Ascending aorta (tissue), 2 donors: Measurements from ENCODE around the gene NDFIP1. TPM values are rescaled to one million over a fixed set of nuclear protein-coding genes. Genes with fewer than 3 reads are reported as not detected.

Experiments used
- DNase-seq, 2 donors: peaks; one replicate each; pipeline ENCODE4 v3.0.0-alpha.2; 2019; ENCODE audit warnings: low spot score in 2 of 2
- H3K27ac ChIP-seq, 2 donors: fragments of 200-600 bp; sonication (generic); one replicate each; pipeline ENCODE4 v1.5.1; 2016 to 2017; ENCODE audit warnings: mild to moderate bottlenecking in 1 of 2
- H3K27me3 ChIP-seq: fragments of 200-600 bp; sonication (generic); one replicate; pipeline ENCODE4 v1.5.1; 2017
- H3K36me3 ChIP-seq, 2 donors: fragments of 200-600 bp; sonication (generic); one replicate each; pipeline ENCODE4 v1.5.1; 2016
- H3K4me1 ChIP-seq, 2 donors: fragments of 200-600 bp; sonication (generic); one replicate each; pipeline ENCODE4 v1.5.1; 2016 to 2017; ENCODE audit warnings: mild to moderate bottlenecking in 1 of 2
- H3K4me3 ChIP-seq, 2 donors: fragments of 200-600 bp; sonication (generic); one replicate each; pipeline ENCODE4 v1.5.1; 2016 to 2017; ENCODE audit warnings: mild to moderate bottlenecking in 1 of 2
- H3K9me3 ChIP-seq, 2 donors: fragments of 200-600 bp; sonication (generic); one replicate each; pipeline ENCODE4 v1.5.1; 2016
- intact Hi-C: fragments of 100-400 bp; cut with DNase I; formaldehyde crosslinking; loops from one replicate; pipeline ENCODE4 v1.15.1; 2023
- total RNA-seq: library from RNA; depleted of rRNA; stranded (reverse); fragments of >200 nt; gene quantifications from one replicate; pipeline ENCODE4 v1.1.0, GENCODE V29; 2016
- TF ChIP-seq, protein P1 (sequence below), 3 experiments: fragments of 200-600 bp in 2 of 3; fragments of 450-650 bp in 1 of 3; sonication (generic) in 2 of 3; IDR thresholded peaks; one replicate each; pipeline ENCODE4 v1.5.1; 2016 to 2019; ENCODE audit warnings: antibody characterized with exemption in 3 of 3, mild to moderate bottlenecking in 1 of 3, moderate library complexity in 1 of 3

NDFIP1 gene
- total RNA-seq, 1 donor from 2014 or later: 310 TPM

DNA sequence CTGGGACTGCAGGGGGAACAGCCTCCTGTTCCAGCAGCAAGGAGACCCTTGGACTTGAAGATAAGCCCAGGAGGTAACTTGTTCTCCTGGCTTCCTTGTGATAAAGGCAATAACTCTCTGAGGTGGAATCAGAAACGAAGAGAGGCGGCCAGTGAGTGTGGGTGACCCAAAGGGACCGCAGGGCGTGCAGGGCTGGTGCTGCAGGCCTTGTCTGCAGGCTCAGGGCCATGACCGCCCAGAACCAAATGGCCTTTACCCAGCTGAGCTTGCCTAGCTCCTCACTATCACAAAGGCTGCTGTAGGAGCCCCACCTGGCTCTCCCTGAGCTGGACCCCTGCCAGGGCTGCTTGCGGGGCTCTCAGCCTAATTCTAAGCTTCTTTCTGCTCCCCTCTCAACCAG lies 72.5 kb downstream of the NDFIP1 start:
- intact Hi-C loops: no loop called here

GRCh38 chr5:142181547-142182163 lies 73.1 kb downstream of the NDFIP1 start:
- DNase-seq: no peak
- H3K9me3 ChIP-seq: no peaks in the 10 kb centered on the region
- H3K27me3 ChIP-seq: no peaks in the 10 kb centered on the region
- H3K4me1 ChIP-seq: no peaks in the 10 kb centered on the region
- H3K4me3 ChIP-seq: no peak overlapping the region
- intact Hi-C loops: no loop called here
- TF ChIP-seq, protein P1, sequence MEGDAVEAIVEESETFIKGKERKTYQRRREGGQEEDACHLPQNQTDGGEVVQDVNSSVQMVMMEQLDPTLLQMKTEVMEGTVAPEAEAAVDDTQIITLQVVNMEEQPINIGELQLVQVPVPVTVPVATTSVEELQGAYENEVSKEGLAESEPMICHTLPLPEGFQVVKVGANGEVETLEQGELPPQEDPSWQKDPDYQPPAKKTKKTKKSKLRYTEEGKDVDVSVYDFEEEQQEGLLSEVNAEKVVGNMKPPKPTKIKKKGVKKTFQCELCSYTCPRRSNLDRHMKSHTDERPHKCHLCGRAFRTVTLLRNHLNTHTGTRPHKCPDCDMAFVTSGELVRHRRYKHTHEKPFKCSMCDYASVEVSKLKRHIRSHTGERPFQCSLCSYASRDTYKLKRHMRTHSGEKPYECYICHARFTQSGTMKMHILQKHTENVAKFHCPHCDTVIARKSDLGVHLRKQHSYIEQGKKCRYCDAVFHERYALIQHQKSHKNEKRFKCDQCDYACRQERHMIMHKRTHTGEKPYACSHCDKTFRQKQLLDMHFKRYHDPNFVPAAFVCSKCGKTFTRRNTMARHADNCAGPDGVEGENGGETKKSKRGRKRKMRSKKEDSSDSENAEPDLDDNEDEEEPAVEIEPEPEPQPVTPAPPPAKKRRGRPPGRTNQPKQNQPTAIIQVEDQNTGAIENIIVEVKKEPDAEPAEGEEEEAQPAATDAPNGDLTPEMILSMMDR (IDR thresholded peaks at IDR 0.05): no peak
- no peaks in the 10 kb centered on the region for H3K36me3 ChIP-seq
- H3K27ac ChIP-seq: no peak overlapping the region

More for the DNA sequence above, 72.5 kb downstream of the NDFIP1 start:
- DNase-seq: no peak
- TF ChIP-seq, protein P1 (IDR thresholded peaks at IDR 0.05): no peak
- no peak overlapping the region for H3K27ac ChIP-seq
- H3K36me3 ChIP-seq: no peaks in the 10 kb centered on the region
- H3K27me3 ChIP-seq: no peaks in the 10 kb centered on the region
- no peaks in the 10 kb centered on the region for H3K9me3 ChIP-seq
- H3K4me1 ChIP-seq: no peaks in the 10 kb centered on the region
- no peak overlapping the region for H3K4me3 ChIP-seq

- Histone ChIP-seq H3K4me1 (peaks cover 0 to 3% of the 10 kb centered on the region in 2 donors), H3K27me3 (no peaks in the 10 kb centered on the region), H3K9me3 (no peaks in the 10 kb centered on the region), H3K27ac (no peak overlapping the region), H3K4me3 (no peak overlapping the region), H3K36me3 (no peaks in the 10 kb centered on the region)
- TF ChIP-seq, protein P1 (IDR thresholded peaks at IDR 0.05): no peak
- DNase-seq: no peak
- intact Hi-C loops: no loop called here
Observed at GRCh38 chr5:142182840-142183239, 74.3 kb downstream of the NDFIP1 start.

- H3K4me1 ChIP-seq: peaks cover 0 to 3% of the 10 kb centered on the region in 2 donors
- intact Hi-C loops: no loop called here
- H3K27me3 ChIP-seq: no peaks in the 10 kb centered on the region
- DNase-seq: no peak
- H3K9me3 ChIP-seq: no peaks in the 10 kb centered on the region
- no peak overlapping the region for H3K4me3 ChIP-seq
- no peaks in the 10 kb centered on the region for H3K36me3 ChIP-seq
- TF ChIP-seq, protein P1 (IDR thresholded peaks at IDR 0.05): no peak
- no peak overlapping the region for H3K27ac ChIP-seq
Observed at GRCh38 chr5:142183561-142183960, 75.0 kb downstream of the NDFIP1 start.

DNA sequence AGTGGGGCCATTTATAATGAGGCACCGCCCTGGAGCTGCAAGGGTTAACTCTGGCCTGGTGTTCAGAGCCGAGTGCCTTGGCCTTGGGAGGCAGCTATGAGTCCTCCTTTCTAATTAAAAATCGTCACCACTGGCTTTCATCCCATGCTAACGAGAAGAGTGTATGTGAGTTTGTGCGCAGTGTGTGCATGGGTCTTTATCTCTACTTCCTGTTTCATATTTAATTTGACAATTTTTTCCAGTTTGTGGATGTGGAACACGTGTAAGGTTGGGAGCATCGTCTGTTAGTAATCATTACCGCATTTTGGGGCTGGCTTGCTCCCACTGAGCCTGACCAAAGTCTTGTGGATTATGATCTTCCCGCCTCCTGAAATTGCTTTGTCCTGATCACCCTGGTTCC lies 76.4 kb downstream of the NDFIP1 start:
- H3K9me3 ChIP-seq: no peaks in the 10 kb centered on the region
- no peak overlapping the region for H3K4me3 ChIP-seq
- TF ChIP-seq, protein P1 (IDR thresholded peaks at IDR 0.05): no peak
- intact Hi-C loops: no loop called here
- no peak overlapping the region for H3K27ac ChIP-seq
- H3K4me1 ChIP-seq: peaks cover 0 to 3% of the 10 kb centered on the region in 2 donors
- no peaks in the 10 kb centered on the region for H3K27me3 ChIP-seq
- no peaks in the 10 kb centered on the region for H3K36me3 ChIP-seq
- DNase-seq: no peak

GRCh38 chr5:142186514-142186856 lies 77.9 kb downstream of the NDFIP1 start:
- no peak overlapping the region for H3K4me3 ChIP-seq
- DNase-seq: no peak
- TF ChIP-seq, protein P1 (IDR thresholded peaks at IDR 0.05): no peak
- intact Hi-C loops: no loop called here
- no peaks in the 10 kb centered on the region for H3K27me3 ChIP-seq
- H3K4me1 ChIP-seq: peaks cover 0 to 9% of the 10 kb centered on the region in 2 donors
- no peaks in the 10 kb centered on the region for H3K36me3 ChIP-seq
- no peak overlapping the region for H3K27ac ChIP-seq
- H3K9me3 ChIP-seq: no peaks in the 10 kb centered on the region
